Measurements from ENCODE around the gene ADGRV1. TPM values are rescaled to one million over a fixed set of nuclear protein-coding genes. Genes with fewer than 3 reads are reported as not detected.
A peak's percentile ranks its signal among the peaks of the same experiment; 100 is the strongest.

Gene ADGRV1
- total RNA-seq, 4 donors from 2014 or later = 2.5 to 7.5 (median 4.5) TPM

GRCh38 chr5:91123291-91123690 lies 564.7 kb downstream of the ADGRV1 start:
- H3K4me1 ChIP-seq = peaks cover 65% of the 10 kb centered on the region
- DNase-seq (ENCODE audit: low spot score in 2 of 2) = no peak
- H3K27me3 ChIP-seq = no peaks in the 10 kb centered on the region
- no peak overlapping the region for H3K4me3 ChIP-seq
- 44% methylated on average over 3 of the region's 3 CpGs for WGBS
- H3K27ac ChIP-seq = peak overlapping the region; percentile 75
- H3K9me3 ChIP-seq = no peaks in the 10 kb centered on the region
- H3K36me3 ChIP-seq = no peaks in the 10 kb centered on the region
- no peak for TF ChIP-seq POLR2AphosphoS5 (IDR thresholded peaks at IDR 0.05)
- TF ChIP-seq CTCF (IDR thresholded peaks at IDR 0.05) = no peak
- no peak for TF ChIP-seq POLR2A (IDR thresholded peaks at IDR 0.05)
- TF ChIP-seq EP300 (IDR thresholded peaks at IDR 0.05) = no peak

- H3K27me3 ChIP-seq = no peaks in the 10 kb centered on the region
- no peak overlapping the region for H3K27ac ChIP-seq
- peaks cover 66% of the 10 kb centered on the region for H3K4me1 ChIP-seq
- WGBS = 66% methylated on average over 4 of the region's 4 CpGs
- H3K4me3 ChIP-seq = no peak overlapping the region
- no peak for DNase-seq (ENCODE audit: low spot score in 2 of 2)
- no peaks in the 10 kb centered on the region for H3K36me3 ChIP-seq
- no peak for TF ChIP-seq EP300 (IDR thresholded peaks at IDR 0.05)
- TF ChIP-seq POLR2AphosphoS5 (IDR thresholded peaks at IDR 0.05) = no peak
- no peak for TF ChIP-seq POLR2A (IDR thresholded peaks at IDR 0.05)
- TF ChIP-seq CTCF (IDR thresholded peaks at IDR 0.05) = no peak
- no peaks in the 10 kb centered on the region for H3K9me3 ChIP-seq
Measured at GRCh38 chr5:91123901-91124300, 565.3 kb downstream of the ADGRV1 start.

DNA sequence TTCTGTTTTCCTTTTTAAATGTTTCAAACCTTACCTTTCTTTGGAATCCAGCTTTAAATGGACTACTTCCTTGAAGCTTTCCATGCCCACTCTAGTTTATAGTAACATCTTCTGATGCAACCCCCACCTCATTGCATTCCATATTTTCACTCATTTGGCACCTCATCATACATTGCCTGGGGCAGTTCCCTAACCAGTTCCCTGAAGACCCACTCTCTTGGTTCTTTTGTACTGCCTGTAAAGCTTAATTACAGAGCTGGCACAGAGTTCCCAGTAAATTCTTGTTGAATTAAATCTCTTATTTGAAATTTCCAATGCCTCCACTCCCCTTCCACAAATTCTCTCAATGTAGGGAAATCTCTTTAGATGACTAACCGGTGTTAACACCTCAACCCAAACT lies 567.3 kb downstream of the ADGRV1 start:
- no peaks in the 10 kb centered on the region for H3K36me3 ChIP-seq
- TF ChIP-seq CTCF (IDR thresholded peaks at IDR 0.05) (no peak), POLR2A (IDR thresholded peaks at IDR 0.05) (no peak), EP300 (IDR thresholded peaks at IDR 0.05) (no peak), POLR2AphosphoS5 (IDR thresholded peaks at IDR 0.05) (no peak)
- no peaks in the 10 kb centered on the region for H3K9me3 ChIP-seq
- 70% methylated on average over 1 of the region's 1 CpG for WGBS
- DNase-seq (ENCODE audit: low spot score in 2 of 2) = no peak
- H3K27me3 ChIP-seq = no peaks in the 10 kb centered on the region
- H3K4me1 ChIP-seq = peaks cover 49% of the 10 kb centered on the region
- H3K4me3 ChIP-seq = no peak overlapping the region
- peak overlapping the region; percentile 48 for H3K27ac ChIP-seq

DNA sequence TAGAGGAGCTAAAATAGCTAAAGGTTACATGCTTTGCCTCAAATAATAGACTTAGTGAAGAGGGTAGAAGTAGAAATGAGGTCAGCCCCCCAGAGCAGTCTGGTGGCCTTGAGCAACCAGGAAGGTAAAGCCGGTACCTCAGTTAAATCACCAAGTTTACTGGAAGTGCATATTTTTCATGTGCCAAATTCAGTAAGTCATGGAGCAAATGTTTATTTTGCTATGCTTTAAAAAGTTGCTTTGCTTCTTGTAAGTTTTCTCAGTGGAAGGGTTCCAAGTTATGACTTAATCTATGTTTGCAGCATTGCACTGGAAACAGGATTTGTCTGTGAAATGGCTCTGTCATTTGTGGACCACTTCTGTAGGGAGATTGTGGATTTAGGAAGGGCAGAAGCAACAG lies 567.9 kb downstream of the ADGRV1 start:
- no peak for DNase-seq (ENCODE audit: low spot score in 2 of 2)
- WGBS = 8% methylated on average over 1 of the region's 1 CpG
- H3K4me1 ChIP-seq = peaks cover 44% of the 10 kb centered on the region

GRCh38 chr5:91126888-91127287 lies 568.3 kb downstream of the ADGRV1 start:
- TF ChIP-seq EP300 (IDR thresholded peaks at IDR 0.05) (no peak), POLR2AphosphoS5 (IDR thresholded peaks at IDR 0.05) (no peak), CTCF (IDR thresholded peaks at IDR 0.05) (no peak)
- H3K27me3 ChIP-seq = no peaks in the 10 kb centered on the region
- DNase-seq (ENCODE audit: low spot score in 2 of 2) = no peak
- H3K27ac ChIP-seq = peak overlapping the region; percentile 48
- peaks cover 40% of the 10 kb centered on the region for H3K4me1 ChIP-seq
- 63% methylated on average over 2 of the region's 2 CpGs for WGBS
- no peaks in the 10 kb centered on the region for H3K36me3 ChIP-seq
- no peak overlapping the region for H3K4me3 ChIP-seq
- H3K9me3 ChIP-seq = no peaks in the 10 kb centered on the region

More for the DNA sequence above, 567.9 kb downstream of the ADGRV1 start:
- no peak overlapping the region for H3K4me3 ChIP-seq
- no peaks in the 10 kb centered on the region for H3K9me3 ChIP-seq
- no peak for TF ChIP-seq POLR2AphosphoS5 (IDR thresholded peaks at IDR 0.05)
- no peak for TF ChIP-seq EP300 (IDR thresholded peaks at IDR 0.05)
- H3K36me3 ChIP-seq = no peaks in the 10 kb centered on the region
- no peaks in the 10 kb centered on the region for H3K27me3 ChIP-seq
- H3K27ac ChIP-seq = peak overlapping the region; percentile 48

GRCh38 chr5:91127456-91128081 lies 569.0 kb downstream of the ADGRV1 start:
- no peak for TF ChIP-seq POLR2AphosphoS5 (IDR thresholded peaks at IDR 0.05)
- TF ChIP-seq CTCF (IDR thresholded peaks at IDR 0.05) = no peak
- TF ChIP-seq POLR2A (IDR thresholded peaks at IDR 0.05) = no peak
- no peak for TF ChIP-seq EP300 (IDR thresholded peaks at IDR 0.05)
- Histone ChIP-seq H3K4me3 (no peak overlapping the region), H3K27me3 (no peaks in the 10 kb centered on the region), H3K27ac (peak overlapping the region; percentile 48), H3K9me3 (no peaks in the 10 kb centered on the region), H3K4me1 (peaks cover 33% of the 10 kb centered on the region), H3K36me3 (no peaks in the 10 kb centered on the region)
- 44% methylated on average over 1 of the region's 1 CpG for WGBS
- no peak for DNase-seq (ENCODE audit: low spot score in 2 of 2)
